OCI-LY3 (cell line): Measurements from ENCODE around the gene MRPL12.

ENCODE experiments used
- H2AFZ ChIP-seq: fragments of 200-600, 300-600 bp; shearing (Covaris generic); 2 replicates; pipeline ENCODE4 v1.6.0; 2014; ENCODE audit warnings: antibody characterized with exemption, low read depth, low read length
- H3K27ac ChIP-seq: fragments of 200-600, 300-600 bp; sonication (generic); 2 replicates; pipeline ENCODE4 v1.5.1; 2014; ENCODE audit warnings: mild to moderate bottlenecking, low read length, moderate library complexity, mixed read lengths
- H3K27me3 ChIP-seq: fragments of 200-600, 300-600 bp; sonication (generic); 2 replicates; pipeline ENCODE4 v1.6.1; 2014; ENCODE audit warnings: low read depth, low read length, mixed read lengths
- H3K36me3 ChIP-seq: fragments of 200-600, 300-600 bp; sonication (generic); replicated peaks from 2 replicates; pipeline ENCODE3; 2014; ENCODE audit warnings: low read depth, low read length, mixed read lengths
- H3K4me1 ChIP-seq: fragments of 300-600, 200-600 bp; sonication (generic); 2 replicates; pipeline ENCODE4 v1.6.1; 2014; ENCODE audit warnings: low read length, mixed read lengths
- H3K4me2 ChIP-seq: fragments of 200-600, 300-600 bp; sonication (generic); 2 replicates; pipeline ENCODE4 v1.6.1; 2014; ENCODE audit warnings: low read length, mixed read lengths
- H3K4me3 ChIP-seq: fragments of 300-600, 200-600 bp; sonication (generic); 2 replicates; pipeline ENCODE4 v1.5.1; 2014; ENCODE audit warnings: antibody characterized with exemption, mild to moderate bottlenecking, low read length, moderate library complexity
- H3K79me2 ChIP-seq: fragments of 300-600, 200-600 bp; shearing (Covaris generic); 2 replicates; pipeline ENCODE4 v1.6.1; 2014; ENCODE audit warnings: mild to moderate bottlenecking, low read length, mixed read lengths
- H3K9ac ChIP-seq: fragments of 300-600, 200-600 bp; shearing (Covaris generic); 2 replicates; pipeline ENCODE4 v1.6.0; 2014; ENCODE audit warnings: mild to moderate bottlenecking, low read length, moderate library complexity
- H3K9me3 ChIP-seq: fragments of 200-600, 300-600 bp; shearing (Covaris generic); 2 replicates; pipeline ENCODE4 v1.6.1; 2014; ENCODE audit warnings: low read length, mixed read lengths; ENCODE audit not compliant: insufficient read depth
- H4K20me1 ChIP-seq: fragments of 200-600, 300-600 bp; sonication (generic); 2 replicates; pipeline ENCODE4 v1.6.1; 2016; ENCODE audit warnings: low read length, mixed read lengths; ENCODE audit not compliant: insufficient read depth
- EZH2phosphoT487 ChIP-seq: fragments of 200-600 bp; shearing (Covaris generic); IDR thresholded peaks from 2 replicates; pipeline ENCODE4 v1.6.1; 2018; ENCODE audit warnings: antibody characterized with exemption, mixed run types, low read depth
- TF ChIP-seq, protein P1 (sequence below): fragments of 200-600, 300-600 bp; sonication (generic); IDR thresholded peaks from 2 replicates; pipeline ENCODE4 v1.5.1; 2014; ENCODE audit warnings: antibody characterized with exemption, low read length, low read depth

MRPL12 gene

DNA sequence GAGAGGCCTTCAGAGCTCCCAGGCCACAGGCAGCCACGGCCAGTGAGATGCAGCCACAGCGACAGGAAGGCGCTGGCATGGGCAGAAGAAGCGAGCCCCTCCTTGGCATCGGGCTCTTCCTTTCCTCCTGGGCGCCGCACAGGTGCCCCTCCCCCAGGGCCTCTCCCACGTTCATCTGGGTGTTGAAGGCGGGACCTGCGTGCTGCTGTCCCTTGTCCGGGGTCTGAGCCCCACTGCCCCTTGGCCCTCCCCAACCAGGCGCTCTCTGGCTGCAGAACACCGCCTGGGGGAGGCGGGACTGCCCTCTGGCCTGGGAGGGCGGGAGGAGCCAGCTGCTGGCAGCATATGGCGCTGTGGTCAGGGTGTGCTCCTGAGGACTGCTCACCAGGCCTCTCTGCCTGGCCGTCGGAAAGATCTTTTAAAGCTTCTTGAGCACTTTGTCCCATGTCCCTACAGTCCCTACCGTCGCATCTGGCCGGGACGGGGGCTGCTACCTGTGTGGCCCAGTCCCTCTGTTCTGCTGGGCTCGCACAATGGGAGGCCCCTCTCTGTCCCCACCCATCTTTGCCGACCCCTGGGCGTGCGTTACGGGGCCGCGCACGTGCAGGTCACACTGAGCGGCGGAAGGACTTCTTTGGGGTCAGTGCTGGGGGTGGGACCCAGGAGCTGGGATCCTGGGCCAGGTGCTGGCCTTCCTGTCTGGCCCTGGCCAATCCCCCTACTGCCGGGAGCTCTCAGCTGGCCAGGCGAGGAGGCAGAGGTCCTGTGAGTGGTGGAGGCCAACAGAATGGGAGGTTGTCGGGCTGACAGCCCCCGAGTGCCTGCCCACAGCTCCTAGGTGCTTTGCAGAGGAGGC is 10.6 kb downstream of the MRPL12 start:
- no peak overlapping the region for H2AFZ ChIP-seq
- H3K27ac ChIP-seq, result no peak overlapping the region
- H3K9me3 ChIP-seq, result no peaks in the 10 kb centered on the region
- H3K79me2 ChIP-seq, result peaks cover 26% of the 10 kb centered on the region
- H4K20me1 ChIP-seq, result peaks cover 5% of the 10 kb centered on the region; the same call in 1 of the 2 replicates
- peaks cover 19% of the 10 kb centered on the region for H3K4me1 ChIP-seq
- no peaks in the 10 kb centered on the region for H3K27me3 ChIP-seq
- H3K4me3 ChIP-seq, result peak overlapping the region; percentile 84
- TF ChIP-seq, protein P1, sequence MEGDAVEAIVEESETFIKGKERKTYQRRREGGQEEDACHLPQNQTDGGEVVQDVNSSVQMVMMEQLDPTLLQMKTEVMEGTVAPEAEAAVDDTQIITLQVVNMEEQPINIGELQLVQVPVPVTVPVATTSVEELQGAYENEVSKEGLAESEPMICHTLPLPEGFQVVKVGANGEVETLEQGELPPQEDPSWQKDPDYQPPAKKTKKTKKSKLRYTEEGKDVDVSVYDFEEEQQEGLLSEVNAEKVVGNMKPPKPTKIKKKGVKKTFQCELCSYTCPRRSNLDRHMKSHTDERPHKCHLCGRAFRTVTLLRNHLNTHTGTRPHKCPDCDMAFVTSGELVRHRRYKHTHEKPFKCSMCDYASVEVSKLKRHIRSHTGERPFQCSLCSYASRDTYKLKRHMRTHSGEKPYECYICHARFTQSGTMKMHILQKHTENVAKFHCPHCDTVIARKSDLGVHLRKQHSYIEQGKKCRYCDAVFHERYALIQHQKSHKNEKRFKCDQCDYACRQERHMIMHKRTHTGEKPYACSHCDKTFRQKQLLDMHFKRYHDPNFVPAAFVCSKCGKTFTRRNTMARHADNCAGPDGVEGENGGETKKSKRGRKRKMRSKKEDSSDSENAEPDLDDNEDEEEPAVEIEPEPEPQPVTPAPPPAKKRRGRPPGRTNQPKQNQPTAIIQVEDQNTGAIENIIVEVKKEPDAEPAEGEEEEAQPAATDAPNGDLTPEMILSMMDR, result no peak
- no peak for TF ChIP-seq EZH2phosphoT487
- peak overlapping the region; percentile 62; the same call in 1 of the 2 replicates for H3K9ac ChIP-seq
- peak overlapping the region; percentile 97 for H3K4me2 ChIP-seq
- H3K36me3 ChIP-seq, result peaks cover 4% of the 10 kb centered on the region

DNA sequence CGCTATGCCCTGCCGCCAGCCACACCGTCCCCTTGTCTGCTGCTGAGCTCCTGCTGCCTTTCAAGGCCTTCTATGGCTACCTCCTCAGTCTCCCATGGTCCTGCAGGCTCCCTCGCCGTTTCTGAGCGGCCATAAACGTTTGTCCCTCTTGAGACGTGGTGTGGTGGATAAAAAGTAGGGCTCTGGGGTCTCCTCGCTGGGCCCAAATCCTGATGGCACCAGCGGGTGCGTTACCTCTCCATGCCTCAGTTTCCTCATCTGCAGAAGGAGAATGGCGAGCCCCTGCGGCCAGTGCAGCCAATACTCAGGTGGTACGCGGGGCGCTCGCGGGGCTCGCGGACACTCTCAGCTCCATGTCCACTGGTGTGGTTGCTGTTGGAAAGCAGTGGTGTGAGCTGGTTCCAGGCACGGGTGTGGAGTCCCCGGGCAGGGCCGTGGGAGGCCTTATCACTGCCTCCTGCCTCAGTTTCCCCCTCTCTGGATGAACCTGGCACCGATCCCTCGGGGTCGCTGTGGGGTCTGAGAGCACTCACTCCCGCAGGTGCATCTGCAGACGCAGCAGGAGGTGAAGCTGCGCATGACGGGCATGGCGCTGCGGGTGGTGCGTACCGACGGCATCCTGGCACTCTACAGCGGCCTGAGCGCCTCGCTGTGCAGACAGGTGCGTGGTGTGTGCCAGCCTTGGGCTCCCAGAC is 11.4 kb downstream of the MRPL12 start:
- no peak overlapping the region for H3K9ac ChIP-seq

DNA sequence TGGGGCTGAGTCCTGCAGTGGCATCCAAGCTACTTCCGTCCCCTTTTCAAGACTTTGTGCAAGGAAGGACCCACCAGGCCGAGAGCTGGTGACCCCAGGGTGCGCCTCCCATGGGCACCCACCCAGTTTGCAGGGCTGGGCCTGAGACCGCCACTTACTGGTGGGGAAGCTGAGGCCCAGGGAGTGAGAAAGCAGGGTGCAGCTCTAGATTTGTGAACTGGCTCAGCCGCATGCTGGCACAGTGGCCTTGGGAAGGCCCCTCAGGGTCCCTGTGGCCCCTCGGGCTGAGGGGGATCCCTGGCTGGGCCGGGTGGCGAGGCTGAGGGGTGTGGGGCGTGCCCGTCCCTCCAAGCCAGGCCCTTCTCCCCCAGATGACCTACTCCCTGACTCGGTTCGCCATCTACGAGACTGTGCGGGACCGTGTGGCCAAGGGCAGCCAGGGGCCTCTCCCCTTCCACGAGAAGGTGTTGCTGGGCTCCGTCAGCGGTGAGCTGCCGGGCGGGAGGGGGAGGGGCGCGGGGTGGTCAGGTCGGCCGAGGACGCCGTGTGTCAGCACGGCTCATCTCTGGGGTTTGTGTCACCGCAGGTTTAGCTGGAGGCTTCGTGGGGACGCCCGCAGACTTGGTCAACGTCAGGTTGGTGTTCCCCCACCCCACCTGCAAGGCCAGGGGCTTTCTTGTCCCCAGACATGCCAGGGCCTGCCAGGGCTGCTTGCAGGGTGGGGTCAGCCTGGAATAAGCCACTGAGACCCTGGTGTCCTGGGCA is 12.1 kb downstream of the MRPL12 start:
- peaks cover 26% of the 10 kb centered on the region for H3K79me2 ChIP-seq
- H2AFZ ChIP-seq, result no peak overlapping the region
- H3K4me1 ChIP-seq, result peaks cover 19% of the 10 kb centered on the region
- H3K9ac ChIP-seq, result no peak overlapping the region
- no peaks in the 10 kb centered on the region for H3K27me3 ChIP-seq
- H4K20me1 ChIP-seq, result peaks cover 5% of the 10 kb centered on the region; the same call in 1 of the 2 replicates
- H3K27ac ChIP-seq, result no peak overlapping the region
- H3K9me3 ChIP-seq, result no peaks in the 10 kb centered on the region
- peaks cover 4% of the 10 kb centered on the region for H3K36me3 ChIP-seq
- TF ChIP-seq EZH2phosphoT487, result no peak
- TF ChIP-seq, protein P1, result no peak
- H3K4me3 ChIP-seq, result no peak overlapping the region
- H3K4me2 ChIP-seq, result no peak overlapping the region

More for the DNA sequence above, 11.4 kb downstream of the MRPL12 start:
- peaks cover 19% of the 10 kb centered on the region for H3K4me1 ChIP-seq
- H3K27me3 ChIP-seq, result no peaks in the 10 kb centered on the region
- H3K9me3 ChIP-seq, result no peaks in the 10 kb centered on the region
- peaks cover 26% of the 10 kb centered on the region for H3K79me2 ChIP-seq
- H3K4me2 ChIP-seq, result no peak overlapping the region
- no peak overlapping the region for H3K4me3 ChIP-seq
- TF ChIP-seq, protein P1, result no peak
- TF ChIP-seq EZH2phosphoT487, result no peak
- H4K20me1 ChIP-seq, result peaks cover 5% of the 10 kb centered on the region; the same call in 1 of the 2 replicates
- peaks cover 4% of the 10 kb centered on the region for H3K36me3 ChIP-seq
- no peak overlapping the region for H2AFZ ChIP-seq
- H3K27ac ChIP-seq, result no peak overlapping the region
